Activated CD4-positive, alpha-beta T cell treated with anti-CD3 and anti-CD28 coated beads, Interleukin-2, Interleukin-6, amounts not matched to agents 100 ng/mL and 50 ng/mL, durations not matched to agents 16 hours and 8 hours (primary cell): ENCODE measurements around the gene FKBP10.
"Not testable (repeated sequence)": the region's sequence is repeated elsewhere in the genome, so short reads cannot be mapped to it uniquely, and the experiment has no call there.

ENCODE experiments used
- DNase-seq: peaks from one replicate; pipeline ENCODE4 v3.0.0-alpha.2; 2020

FKBP10 gene

DNA sequence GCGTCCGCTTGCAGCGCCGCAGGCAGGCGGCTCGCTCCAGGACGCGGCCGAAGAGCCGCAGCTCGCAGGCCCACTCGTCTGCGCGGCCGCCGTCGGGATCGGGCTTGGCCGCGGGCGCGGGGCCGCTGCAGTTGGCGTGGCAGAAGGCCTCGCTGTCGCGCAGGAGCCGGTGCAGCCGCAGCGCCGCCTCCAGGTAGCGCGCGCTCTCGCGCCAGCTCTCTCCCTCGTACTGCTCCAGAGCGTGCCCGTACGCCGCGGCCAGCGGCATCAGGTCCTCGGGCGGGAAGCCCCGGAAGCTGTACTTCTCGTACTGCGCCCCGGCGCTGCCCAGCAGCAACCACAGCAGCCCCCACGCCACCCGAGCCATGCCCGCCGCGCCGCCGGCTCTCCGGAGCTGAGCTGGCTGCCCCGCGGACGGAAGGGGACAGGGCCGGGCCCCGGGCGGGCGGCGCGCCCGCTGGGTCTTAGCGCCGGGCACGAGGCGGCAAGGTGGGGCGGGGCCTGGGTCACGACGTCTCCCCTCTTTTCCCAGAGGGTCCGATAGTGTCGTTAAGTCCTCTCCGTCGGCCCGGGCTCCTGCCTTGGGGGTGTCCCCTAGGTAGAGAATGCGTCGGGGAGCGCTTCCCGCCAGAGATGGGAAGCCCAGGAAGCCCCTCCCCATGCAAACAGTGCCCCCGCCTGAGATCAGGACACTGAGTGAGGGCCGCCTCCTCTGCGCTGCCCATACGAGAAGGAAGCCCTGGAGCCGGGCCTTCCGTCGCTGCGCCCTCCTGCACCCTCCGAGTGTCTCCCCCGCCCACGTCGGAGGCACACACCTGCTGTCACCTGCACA lies 1.0 kb upstream of the FKBP10 start, which contains the start of gene P3H4:
Gene P3H4, minus strand, starts transcription at position 401 of the 832 bp plus-strand sequence. Its CDS starts 34 bp downstream, at position 367.
- peak; percentile 65 for DNase-seq

DNA sequence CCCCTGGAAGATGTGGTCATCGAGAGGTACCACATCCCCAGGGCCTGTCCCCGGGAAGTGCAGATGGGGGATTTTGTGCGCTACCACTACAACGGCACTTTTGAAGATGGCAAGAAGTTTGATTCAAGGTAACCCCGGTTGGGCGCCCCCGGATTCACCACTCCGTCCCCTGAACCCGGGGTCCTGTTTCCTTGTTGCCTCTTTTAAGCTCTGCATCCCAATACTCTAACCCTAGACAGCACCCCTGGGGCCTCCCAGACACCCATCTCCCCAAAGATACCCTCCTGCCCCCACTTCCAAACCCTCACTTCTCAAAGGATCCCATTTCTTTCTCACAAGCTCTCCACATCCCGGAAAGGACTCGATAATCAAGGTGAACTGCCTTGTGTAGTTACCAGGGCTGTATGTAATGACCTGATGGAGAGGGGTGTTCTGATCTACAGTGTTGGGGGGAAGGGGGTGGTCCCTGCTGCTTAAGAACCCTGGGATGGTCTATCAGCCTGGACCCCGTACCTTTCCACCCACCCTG lies 412 bp downstream of the FKBP10 start:
- DNase-seq, result no peak

DNA sequence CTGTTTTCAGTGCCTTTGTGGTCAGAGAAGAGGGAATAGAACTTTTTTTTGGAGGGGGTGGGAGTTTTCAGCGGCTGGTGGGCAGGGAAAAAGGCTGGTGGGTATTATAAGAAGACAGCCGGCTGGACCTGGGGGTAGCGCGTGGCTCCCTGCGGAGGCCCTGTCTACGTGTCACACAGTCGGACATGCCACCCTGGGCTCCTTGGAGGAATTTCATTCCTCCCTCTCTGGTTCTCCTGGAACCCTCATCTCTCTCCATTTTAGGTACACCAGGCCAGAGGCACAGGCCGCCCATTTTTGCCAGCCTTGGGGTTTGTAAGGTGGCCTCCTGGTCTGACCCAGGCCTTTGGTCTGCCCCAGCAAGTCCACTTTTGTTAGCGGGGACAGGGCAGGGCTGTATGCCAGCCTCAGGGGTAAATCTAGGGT lies 908 bp downstream of the FKBP10 start:
- DNase-seq, result no peak

DNA sequence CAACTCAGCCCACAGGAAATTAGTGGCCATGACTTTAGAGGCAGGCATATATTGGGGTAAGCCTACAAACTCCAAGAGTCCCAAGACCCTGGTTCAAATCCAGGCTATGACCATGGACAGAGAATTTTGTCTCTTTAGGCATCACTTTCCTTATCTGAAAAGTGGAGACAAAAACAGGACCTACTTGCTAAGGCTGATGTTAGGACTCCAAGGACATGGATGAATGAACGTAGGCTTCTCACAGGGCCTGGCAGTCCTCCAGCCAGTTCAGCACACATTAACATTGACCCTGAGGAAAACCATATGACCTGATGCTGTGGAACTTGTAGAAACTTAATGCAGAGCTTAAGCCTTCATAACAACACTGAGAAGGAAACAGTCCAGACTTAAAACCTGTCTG lies 1.4 kb downstream of the FKBP10 start:
- no peak for DNase-seq

DNA sequence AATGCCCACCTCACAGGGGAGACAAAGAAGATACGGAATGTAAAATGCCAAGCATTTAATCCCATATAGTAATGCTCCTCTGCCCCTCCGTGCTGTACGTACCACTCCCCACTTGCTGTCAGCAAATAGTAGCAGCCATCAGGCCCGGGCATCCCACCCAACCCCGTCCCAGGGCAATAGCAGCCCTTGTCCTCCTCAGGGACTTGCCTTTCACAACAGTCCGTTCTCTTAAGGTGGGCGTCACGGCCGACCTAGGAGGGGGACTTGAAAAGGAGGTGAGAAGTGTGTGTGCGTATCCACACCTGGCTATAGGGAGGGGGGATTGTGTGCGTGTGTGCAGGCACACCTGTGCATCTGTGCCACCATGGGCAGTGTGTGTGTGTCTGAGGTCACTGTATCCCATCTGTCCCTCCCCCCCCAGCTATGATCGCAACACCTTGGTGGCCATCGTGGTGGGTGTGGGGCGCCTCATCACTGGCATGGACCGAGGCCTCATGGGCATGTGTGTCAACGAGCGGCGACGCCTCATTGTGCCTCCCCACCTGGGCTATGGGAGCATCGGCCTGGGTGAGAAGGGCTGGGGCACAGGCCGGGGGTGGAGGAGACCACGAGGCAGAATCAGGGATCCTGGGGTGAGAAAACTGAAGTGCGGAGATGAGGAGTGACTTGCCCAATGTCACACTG lies 4.0 kb downstream of the FKBP10 start:
- no peak for DNase-seq

DNA sequence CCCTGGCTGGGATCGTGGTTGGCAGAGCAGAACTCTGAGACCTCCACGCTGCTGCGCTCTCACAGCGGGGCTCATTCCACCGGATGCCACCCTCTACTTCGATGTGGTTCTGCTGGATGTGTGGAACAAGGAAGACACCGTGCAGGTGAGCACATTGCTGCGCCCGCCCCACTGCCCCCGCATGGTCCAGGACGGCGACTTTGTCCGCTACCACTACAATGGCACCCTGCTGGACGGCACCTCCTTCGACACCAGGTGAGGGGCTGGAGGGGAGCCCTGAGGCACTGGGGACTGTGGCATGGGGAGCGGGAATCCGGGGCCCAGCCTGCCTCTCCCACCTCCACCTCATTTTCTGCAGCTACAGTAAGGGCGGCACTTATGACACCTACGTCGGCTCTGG lies 5.2 kb downstream of the FKBP10 start:
- no peak for DNase-seq

DNA sequence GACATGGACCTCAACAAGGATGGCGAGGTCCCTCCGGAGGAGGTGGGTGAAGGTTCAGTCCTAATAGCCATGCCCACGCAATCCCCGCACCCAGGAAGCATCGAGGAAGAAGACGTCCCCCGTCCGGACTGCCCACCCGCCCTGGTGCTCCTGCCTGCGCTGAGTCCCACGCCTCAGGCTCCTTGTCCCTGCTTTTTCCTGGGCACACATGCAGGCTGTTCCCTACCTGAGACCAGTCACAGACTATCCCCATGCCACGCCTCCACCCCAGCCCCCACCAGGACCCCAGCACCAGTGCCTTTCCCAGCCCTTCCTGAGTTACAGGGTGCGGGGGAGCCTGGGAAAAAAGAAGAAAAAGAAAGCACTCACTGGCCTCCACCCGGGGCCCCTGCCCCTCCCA lies 9.0 kb downstream of the FKBP10 start:
- no peak for DNase-seq

DNA sequence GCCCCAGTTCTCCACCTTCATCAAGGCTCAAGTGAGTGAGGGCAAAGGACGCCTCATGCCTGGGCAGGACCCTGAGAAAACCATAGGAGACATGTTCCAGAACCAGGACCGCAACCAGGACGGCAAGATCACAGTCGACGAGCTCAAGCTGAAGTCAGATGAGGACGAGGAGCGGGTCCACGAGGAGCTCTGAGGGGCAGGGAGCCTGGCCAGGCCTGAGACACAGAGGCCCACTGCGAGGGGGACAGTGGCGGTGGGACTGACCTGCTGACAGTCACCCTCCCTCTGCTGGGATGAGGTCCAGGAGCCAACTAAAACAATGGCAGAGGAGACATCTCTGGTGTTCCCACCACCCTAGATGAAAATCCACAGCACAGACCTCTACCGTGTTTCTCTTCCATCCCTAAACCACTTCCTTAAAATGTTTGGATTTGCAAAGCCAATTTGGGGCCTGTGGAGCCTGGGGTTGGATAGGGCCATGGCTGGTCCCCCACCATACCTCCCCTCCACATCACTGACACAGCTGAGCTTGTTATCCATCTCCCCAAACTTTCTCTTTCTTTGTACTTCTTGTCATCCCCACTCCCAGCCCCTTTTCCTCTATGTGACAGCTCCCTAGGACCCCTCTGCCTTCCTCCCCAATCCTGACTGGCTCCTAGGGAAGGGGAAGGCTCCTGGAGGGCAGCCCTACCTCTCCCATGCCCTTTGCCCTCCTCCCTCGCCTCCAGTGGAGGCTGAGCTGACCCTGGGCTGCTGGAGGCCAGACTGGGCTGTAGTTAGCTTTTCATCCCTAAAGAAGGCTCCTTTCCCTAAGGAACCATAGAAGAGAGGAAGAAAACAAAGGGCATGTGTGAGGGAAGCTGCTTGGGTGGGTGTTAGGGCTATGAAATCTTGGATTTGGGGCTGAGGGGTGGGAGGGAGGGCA lies 9.7 kb downstream of the FKBP10 start:
- DNase-seq, result no peak

DNA sequence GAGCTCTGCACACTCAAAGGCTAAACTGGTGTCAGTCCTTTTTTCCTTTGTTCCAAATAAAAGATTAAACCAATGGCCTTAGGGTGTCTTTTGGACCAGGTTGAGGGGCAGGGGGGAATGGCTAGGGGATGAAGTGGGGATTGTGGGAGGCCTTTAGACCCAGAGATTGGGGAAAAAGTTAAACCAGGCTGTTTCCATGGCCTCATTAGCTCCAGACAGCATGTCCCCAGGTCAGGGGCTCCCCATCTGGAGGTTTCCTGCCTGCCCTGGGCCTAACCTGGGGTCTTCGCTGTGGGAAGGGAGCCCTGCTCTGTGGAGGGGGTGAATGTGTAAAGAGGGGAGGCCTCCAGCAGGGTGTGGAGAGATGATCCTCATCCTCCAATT lies 10.3 kb downstream of the FKBP10 start:
- DNase-seq, result no peak

DNA sequence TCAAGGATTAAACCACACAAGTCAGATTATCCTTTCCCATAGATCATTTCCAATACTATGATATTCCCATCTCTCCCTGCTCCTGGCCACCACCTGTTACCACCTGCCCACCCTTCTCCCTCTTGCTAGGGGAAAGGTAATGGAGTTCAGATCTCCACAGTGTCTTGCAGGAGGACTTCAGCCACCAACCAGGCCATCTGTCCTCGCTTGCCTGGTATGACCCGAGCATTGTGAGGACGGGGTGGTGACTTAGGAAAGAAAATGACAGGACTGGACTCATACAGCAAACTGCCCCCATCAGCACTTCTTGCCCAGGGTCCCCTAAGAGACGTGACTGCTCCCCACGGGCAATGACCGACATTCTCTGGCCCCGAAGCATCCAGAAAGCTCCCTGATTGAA lies 10.8 kb downstream of the FKBP10 start:
- DNase-seq, result no peak

DNA sequence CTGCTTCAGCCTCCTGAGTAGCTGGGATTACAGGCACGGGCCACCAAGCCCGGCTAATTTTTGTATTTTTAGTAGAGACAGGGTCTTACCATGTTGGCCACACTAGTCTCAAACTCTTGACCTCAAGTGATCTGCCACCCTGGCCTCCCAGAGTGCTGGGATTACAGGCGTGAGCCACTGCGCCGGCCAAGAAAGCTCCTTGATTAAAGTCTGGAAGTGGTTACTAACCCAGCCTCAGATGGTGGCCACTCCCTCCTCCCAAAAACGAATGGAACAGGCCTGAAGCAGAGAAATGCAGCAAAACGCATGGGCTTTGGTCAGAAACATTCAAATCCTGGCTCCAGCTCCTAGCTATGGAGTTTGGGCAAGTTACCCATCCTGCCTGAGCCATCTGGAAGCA lies 11.3 kb downstream of the FKBP10 start:
- DNase-seq, result no peak

DNA sequence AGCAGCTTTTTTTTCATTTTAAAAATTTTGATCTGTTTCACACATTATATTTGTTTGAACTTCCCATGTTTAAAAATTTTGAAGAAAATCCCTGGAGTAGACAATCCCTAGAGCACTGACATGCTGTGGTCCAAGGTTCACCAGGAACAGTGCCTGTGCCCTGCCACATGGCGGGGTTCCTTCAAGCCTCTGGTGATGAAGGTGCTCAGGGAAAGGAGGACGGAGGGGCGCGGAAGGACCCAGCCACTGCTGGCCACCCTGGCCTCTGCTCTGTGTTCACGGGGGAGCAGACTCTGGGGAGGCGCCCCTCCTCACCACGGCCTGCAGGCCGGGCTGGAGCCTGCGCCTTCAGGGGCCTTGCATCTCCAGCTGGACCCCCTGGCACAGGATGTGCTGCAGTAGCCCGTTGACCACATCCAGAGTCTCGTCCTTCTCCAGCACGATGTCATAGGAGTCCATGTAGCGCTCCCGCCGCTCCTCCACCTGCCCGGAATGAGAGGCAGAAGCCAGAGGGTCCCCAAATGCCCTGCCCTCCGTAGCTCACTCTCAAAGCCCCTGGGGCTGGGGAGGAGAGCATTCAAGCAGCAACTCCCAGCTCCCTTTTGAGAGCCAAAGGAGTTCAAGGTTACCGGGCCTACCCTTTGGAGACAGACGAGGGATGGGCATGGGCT lies 12.5 kb downstream of the FKBP10 start:
- no peak for DNase-seq

DNA sequence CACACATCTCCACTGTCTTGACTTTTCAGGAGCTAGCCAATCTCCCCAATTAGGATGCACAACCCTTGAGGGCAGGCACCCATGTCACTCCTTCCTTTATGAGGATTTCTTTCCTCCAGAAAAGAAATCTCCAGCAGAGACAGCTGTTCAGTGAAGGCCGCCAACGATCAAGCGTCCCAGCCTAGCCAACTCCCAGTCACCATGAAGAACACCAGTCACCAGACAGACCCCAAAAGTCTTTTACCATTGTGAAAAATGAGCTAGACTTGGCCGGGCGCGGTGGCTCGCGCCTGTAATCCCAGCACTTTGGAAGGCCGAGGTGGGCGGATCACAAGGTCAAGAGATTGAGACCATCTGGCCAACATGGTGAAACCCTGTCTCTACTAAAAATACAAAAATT lies 17.2 kb downstream of the FKBP10 start:
- DNase-seq, result not testable (repeated sequence)

DNA sequence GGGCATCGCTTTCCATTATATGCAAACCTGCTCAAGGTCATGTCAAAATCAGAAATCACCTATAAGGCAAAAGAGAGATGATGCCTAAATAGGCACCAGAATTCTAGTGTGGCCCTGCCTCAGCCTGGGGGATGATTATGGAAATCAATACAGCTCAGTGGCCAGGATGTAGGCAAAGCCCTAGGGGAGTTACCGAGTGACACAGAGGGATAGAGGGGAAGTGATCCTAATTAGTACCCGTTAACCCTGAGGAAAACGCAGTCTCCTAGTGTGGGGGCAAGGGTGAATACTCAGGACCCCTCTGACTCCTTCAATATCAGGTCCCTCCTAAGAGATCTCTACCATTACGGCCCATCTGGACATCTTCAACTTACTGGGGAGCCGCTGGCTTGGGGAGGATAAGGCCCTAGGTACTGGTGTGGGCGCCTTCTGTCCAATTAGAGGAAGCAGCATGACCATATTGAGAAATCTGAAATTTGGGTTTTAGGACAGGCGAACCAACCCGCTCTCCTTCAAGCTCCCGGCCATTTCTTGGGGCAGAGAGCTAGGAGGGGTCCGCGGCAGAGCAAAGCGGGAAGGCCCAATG lies 22.5 kb downstream of the FKBP10 start:
- DNase-seq, result no peak

DNA sequence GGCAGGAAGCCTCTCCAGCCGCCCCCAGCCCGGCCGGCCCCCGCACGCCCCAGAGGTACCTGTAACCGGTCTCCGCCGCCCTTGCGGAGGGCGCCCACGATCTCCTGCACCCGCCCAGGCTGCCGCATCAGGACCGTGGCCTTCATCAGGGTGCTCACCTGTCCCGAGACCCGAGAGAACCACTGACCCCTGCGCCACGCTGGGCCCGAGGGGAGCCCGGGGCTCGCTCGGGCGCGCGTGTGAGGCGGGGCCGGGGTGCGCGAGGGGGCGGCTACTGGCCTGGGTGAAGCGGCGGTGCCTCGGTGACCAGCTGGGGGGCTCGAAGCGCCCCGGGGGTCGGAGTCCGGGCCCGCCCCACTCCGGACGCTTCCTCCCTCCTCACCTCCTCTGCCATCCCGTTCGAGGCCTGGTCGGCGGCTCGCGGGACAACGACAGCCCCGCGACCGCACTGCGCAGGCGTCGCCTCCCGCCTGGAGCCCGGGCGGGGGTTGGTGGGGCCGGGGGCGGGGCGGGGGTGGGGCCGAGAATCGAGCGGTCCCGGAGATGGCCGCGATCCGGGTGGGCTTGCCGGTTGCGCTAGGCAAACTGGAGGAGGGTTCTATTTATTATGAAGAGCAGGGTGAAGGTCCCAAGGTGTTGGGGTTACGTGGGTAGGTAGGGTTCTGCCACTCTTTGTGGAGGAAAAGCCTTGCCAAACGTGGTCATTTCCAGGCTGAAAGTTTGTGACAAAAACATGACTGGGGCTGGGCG lies 23.2 kb downstream of the FKBP10 start, which contains the start of gene NT5C3B:
Gene NT5C3B, minus strand, starts transcription at position 433 of the 750 bp plus-strand sequence. Its CDS starts 39 bp downstream, at position 394.
- DNase-seq, result peak; percentile 74

DNA sequence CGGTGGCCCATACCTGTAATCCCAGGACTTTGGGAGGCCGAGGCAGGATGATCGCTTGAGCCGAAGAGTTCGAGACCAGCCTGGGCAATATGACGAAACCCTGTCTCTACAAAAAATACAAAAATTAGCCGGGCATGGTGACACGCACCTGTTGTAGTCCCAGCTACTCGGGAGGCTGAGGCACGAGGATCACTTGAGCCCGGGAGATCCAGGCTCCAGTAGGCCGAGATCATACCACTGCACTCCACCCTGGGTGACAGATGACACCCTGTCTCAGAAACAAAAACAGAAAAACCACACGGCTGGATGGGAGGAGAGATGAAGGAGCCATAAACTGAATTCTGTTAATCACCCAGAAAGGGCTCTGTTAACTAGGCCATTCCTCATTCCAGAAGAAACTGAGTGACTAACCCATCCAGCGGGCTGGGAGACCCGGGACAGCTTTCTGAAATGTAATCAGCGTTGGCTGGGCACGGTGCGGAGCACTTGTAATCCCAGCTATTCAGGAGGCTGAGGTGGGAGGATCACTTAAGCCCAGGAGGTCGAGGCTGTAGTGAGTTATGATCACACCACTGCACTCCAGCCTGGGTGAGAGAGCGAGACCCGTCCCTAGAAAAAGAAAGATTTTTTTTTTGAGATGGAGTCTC lies 23.9 kb downstream of the FKBP10 start:
- no peak for DNase-seq

DNA sequence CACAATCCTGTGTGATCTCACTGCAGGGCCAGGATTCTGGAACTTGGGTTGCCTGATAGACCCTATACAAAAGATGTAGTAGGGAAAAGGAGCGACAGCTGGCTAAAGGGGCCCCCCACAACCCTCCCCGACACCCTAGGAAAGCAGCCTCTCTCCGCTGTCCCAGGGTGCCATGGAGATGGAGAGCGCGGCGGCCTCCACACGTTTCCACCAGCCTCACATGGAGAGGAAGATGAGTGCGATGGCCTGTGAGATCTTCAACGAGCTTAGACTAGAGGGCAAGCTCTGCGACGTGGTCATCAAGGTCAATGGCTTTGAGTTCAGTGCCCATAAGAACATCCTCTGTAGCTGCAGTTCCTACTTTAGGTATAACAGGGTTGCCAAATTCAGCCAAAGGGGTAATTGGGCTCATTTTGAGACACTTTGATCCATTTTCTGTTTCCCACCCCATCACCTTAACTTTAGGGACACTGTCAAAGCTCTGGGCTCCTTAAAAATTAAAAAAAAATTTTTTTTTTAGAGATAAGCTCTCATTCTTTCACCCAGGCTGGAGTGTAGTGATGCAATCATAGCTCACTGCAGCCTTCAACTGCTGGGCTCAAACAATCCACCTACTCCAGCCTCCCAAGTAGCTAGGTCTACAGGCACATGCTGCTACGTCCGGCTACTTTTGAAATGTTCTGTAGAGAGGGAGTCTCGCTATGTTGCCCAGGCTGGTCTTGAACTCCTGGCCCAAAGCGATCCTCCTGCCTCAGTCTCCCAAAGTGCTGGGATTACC lies 25.1 kb downstream of the FKBP10 start, which contains the start of gene KLHL10:
Gene KLHL10, plus strand, starts transcription at position 65 of the 778 bp plus-strand sequence. Its CDS starts 108 bp downstream, at position 173.
- no peak for DNase-seq

DNA sequence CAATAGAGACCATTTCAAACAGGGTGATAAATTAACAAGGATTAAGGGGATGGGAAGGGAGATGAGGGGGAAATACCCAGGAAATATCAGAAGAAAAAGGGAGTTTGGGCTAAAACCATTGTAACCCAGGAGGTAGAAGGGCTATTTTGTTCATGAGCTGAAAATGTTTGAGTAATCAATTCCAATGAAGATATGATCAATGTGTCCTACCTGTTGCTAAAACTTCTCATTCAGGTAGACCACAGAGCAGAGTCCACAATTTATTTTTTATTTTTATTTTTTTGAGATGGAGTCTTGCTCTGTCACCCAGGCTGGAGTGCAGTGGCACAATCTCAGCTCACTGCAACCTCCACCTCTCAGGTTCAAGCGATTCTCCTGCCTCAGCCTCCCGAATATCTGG lies 26.6 kb downstream of the FKBP10 start:
- not testable (repeated sequence) for DNase-seq

DNA sequence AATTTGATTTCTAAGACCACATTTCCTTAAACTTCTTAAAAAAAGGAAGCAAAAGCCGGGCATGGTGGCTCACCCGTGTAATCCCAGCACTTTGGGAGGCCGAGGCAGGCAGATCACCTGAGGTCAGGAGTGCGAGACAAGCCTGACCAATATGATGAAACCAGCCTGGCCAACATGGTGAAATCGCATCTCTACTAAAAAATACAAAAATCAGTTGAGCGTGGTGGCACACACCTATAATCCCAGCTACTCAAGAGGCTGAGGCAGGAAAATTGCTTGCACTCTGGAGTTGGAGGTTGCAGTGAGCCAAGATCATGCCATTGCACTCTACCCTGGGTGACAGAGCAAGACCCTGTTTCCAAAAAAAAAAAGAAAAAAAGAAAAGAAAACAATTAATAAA lies 28.0 kb downstream of the FKBP10 start:
- not testable (repeated sequence) for DNase-seq

DNA sequence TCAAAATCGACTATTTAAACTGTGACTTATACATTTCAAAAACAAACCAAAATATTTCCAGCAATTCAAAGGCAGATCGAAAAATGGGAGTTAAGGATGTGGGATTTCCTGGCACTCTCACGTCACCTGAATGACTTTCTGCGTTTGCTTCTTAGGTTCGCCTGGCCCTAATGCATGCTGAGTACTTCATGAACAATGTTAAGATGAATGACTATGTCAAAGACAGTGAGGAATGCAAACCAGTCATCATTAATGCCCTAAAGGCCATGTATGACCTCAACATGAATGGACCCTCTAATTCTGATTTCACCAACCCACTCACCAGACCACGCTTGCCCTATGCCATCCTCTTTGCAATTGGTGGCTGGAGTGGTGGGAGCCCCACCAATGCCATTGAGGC lies 32.2 kb downstream of the FKBP10 start:
- DNase-seq, result no peak
